AG09309 (cell line): ENCODE results near the gene CPNE4.

ENCODE experiments used
- DNase-seq: peaks from one replicate; pipeline ENCODE4 v3.0.0-alpha.2; 2010; ENCODE audit warnings: low read depth
- H3K4me3 ChIP-seq: 2 replicates; pipeline ENCODE4 v1.5.1; 2011; ENCODE audit warnings: mild to moderate bottlenecking, low read depth, low read length, moderate library complexity; ENCODE audit not compliant: control insufficient read depth
- CTCF ChIP-seq: IDR thresholded peaks from 2 replicates; pipeline ENCODE4 v1.5.1; 2011; ENCODE audit warnings: mild to moderate bottlenecking, low read depth, low read length, inconsistent platforms; ENCODE audit not compliant: insufficient read depth, control insufficient read depth; ENCODE audit errors: missing control alignments

Gene CPNE4

DNA sequence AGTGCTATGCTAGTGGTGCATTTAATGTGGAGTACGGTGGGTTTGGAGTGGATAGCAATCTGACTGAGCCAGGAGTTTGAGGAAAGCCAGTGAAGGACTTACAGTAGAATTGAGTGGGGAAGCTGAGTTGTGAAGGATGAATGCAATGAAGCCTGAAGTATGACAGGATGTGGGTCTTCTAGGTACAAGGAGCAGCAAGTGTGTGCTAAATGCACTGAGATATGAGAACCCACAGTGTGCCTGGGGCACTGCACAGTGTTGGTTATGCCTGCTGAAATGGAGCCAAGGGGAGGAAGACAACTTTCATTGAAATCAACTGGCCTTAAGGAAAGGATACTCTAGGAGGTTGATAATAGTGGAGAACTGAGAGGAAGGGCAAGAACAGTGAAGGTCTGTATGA lies 426.5 kb downstream of the CPNE4 start:
- no peak overlapping the region for H3K4me3 ChIP-seq
- TF ChIP-seq CTCF, result no peak
- DNase-seq, result no peak

DNA sequence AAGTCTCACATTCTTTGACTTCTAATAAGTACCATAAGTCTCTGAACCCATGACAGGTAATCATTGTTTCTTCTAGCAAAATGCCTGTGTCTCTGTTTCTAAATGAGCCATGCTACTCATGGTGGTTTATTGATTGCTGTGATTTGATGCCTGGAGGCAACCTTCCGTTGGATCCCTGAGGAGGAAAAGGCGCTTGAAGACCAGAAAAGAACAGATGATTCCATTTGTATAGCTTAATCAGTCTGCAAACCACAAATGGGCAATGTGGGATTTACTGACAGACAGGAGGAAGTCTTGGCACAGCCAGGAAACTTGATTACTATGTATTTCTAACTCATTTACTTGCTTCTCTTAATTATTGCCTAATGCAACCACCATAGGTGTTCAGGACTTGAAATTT lies 428.9 kb downstream of the CPNE4 start:
- TF ChIP-seq CTCF, result no peak

GRCh38 chr3:131602011-131602779 lies 432.6 kb downstream of the CPNE4 start:
- DNase-seq, result no peak
- no peak for TF ChIP-seq CTCF
- H3K4me3 ChIP-seq, result no peak overlapping the region

More for the DNA sequence above, 428.9 kb downstream of the CPNE4 start:
- no peak overlapping the region for H3K4me3 ChIP-seq
- DNase-seq, result no peak

DNA sequence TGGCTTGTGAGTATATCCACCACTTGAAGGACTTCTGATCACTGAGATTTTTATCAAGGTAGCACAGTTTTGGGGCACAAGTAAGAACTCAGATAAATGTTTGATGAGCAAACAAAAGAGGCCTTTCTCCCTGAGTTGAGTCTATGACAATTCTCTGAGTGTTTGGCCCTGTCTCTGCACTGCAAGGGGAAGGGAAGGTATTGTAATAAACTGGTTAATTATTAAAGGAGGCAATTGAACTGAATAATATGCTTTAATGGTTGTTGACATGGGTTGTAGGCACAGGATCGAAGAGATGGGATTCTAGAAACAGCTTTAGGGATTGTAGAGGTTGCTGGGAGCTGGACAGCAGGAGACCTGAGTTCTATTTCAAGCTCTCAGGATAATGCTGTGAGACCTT lies 437.0 kb downstream of the CPNE4 start:
- no peak overlapping the region for H3K4me3 ChIP-seq
- TF ChIP-seq CTCF, result no peak
- DNase-seq, result no peak

- no peak for TF ChIP-seq CTCF
- DNase-seq, result no peak
- H3K4me3 ChIP-seq, result no peak overlapping the region
Observed at GRCh38 chr3:131596884-131597283, 437.9 kb downstream of the CPNE4 start.

DNA sequence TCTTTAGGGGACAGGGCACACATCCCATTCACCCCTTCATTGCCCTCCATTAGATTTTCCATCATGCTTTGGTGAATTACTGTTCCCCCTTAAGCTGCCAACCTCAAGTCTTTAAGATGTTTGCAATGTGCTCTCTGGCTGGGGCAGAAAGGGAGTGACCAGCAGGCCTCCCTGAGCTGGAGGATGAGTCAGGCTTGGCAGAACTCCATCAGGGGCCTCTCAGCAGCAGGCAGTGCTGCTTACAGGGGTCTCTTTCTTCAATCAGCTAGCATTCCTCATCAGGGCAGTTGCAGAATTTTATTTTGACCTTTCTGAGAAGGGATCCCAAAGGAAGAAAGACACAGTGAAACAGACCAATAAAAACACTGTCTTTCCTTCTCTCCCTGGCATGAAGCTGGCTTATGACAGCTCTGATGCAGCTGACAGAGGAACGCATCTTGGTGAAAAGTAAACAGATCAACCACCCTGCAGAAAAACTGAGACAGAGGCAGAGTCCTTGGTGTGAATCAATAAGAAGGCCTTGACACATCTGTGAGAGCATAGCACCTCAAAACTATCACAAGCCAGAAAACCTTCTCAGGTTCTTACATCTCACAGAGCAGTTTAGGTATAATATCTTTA lies 443.3 kb downstream of the CPNE4 start:
- no peak for TF ChIP-seq CTCF
- H3K4me3 ChIP-seq, result no peak overlapping the region
- peak; percentile 1 for DNase-seq
